Astrocyte (in vitro differentiated cells and primary cell): ENCODE results near the gene SORT1.

Experiments used
- EZH2 ChIP-seq: IDR thresholded peaks from 2 replicates; pipeline ENCODE4 v1.6.1; 2012; ENCODE audit warnings: mild to moderate bottlenecking, low read length, inconsistent platforms; ENCODE audit not compliant: insufficient read depth
- TF ChIP-seq, protein P1 (sequence below): IDR thresholded peaks from 2 replicates; pipeline ENCODE4 v1.5.1; 2011; ENCODE audit warnings: low read depth, mild to moderate bottlenecking, inconsistent platforms, low read length, moderate library complexity; ENCODE audit not compliant: insufficient read depth

DNA sequence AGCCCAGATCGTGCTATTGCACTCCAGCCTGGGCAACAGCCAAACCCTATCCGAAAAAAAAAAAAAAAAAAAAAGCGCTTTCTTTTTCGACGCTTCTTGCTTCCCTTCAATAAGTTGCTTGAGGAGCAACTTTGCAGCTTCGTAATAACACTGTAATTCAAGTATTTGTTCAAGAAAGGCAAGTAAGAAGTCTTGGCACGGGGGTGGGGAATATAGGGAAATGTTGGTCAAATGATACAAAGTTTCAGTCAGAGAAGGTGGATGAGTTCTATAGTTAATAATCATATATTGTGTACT is 29.4 kb upstream of the SORT1 start:
- TF ChIP-seq, protein P1, sequence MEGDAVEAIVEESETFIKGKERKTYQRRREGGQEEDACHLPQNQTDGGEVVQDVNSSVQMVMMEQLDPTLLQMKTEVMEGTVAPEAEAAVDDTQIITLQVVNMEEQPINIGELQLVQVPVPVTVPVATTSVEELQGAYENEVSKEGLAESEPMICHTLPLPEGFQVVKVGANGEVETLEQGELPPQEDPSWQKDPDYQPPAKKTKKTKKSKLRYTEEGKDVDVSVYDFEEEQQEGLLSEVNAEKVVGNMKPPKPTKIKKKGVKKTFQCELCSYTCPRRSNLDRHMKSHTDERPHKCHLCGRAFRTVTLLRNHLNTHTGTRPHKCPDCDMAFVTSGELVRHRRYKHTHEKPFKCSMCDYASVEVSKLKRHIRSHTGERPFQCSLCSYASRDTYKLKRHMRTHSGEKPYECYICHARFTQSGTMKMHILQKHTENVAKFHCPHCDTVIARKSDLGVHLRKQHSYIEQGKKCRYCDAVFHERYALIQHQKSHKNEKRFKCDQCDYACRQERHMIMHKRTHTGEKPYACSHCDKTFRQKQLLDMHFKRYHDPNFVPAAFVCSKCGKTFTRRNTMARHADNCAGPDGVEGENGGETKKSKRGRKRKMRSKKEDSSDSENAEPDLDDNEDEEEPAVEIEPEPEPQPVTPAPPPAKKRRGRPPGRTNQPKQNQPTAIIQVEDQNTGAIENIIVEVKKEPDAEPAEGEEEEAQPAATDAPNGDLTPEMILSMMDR: no peak
- TF ChIP-seq EZH2: no peak
